Mesenchymal stem cell (in vitro differentiated cells and primary cell): ENCODE data around the gene STIM1.

ENCODE experiments used
- DNase-seq: peaks from one replicate; pipeline ENCODE4 v3.0.0-alpha.2; 2013
- H2AFZ ChIP-seq: one replicate; pipeline ENCODE4 v1.6.1; 2013; ENCODE audit warnings: low read depth, mild to moderate bottlenecking, control low read depth, inconsistent platforms, low read length, moderate library complexity
- H2AK5ac ChIP-seq: 2 replicates; pipeline ENCODE4 v1.6.1; 2013; ENCODE audit warnings: low read length, moderate library complexity, mild to moderate bottlenecking, inconsistent platforms; ENCODE audit not compliant: severe bottlenecking
- H2BK120ac ChIP-seq: one replicate; pipeline ENCODE4 v1.6.1; 2013; ENCODE audit warnings: low read depth, mild to moderate bottlenecking, inconsistent platforms, low read length, moderate library complexity
- H2BK12ac ChIP-seq, 2 experiments: one replicate each; pipeline ENCODE4 v1.6.1; 2013; ENCODE audit warnings: inconsistent platforms in 2 of 2, low read length in 2 of 2, mild to moderate bottlenecking in 2 of 2, moderate library complexity in 2 of 2, control low read depth in 1 of 2
- H2BK15ac ChIP-seq: one replicate; pipeline ENCODE4 v1.6.1; 2013; ENCODE audit warnings: mild to moderate bottlenecking, low read depth, inconsistent platforms; ENCODE audit not compliant: poor library complexity, severe bottlenecking
- H2BK5ac ChIP-seq: 2 replicates; pipeline ENCODE4 v1.6.1; 2013; ENCODE audit warnings: low read depth, mild to moderate bottlenecking, low read length, control low read depth, inconsistent platforms; ENCODE audit not compliant: poor library complexity, severe bottlenecking
- H3K14ac ChIP-seq, 2 experiments: one replicate each; pipeline ENCODE4 v1.6.1; 2013; ENCODE audit warnings: inconsistent platforms in 2 of 2, low read length in 2 of 2, control low read depth in 1 of 2, mild to moderate bottlenecking in 1 of 2, moderate library complexity in 1 of 2
- H3K18ac ChIP-seq, 2 experiments: one replicate each; pipeline ENCODE4 v1.6.1; 2013; ENCODE audit warnings: inconsistent platforms in 2 of 2, low read length in 2 of 2, control low read depth in 1 of 2, low read depth in 1 of 2, mild to moderate bottlenecking in 1 of 2
- H3K23ac ChIP-seq, 2 experiments: one replicate each; pipeline ENCODE4 v1.6.1; 2013; ENCODE audit warnings: inconsistent platforms in 2 of 2, low read length in 2 of 2, mild to moderate bottlenecking in 2 of 2, moderate library complexity in 2 of 2, control low read depth in 1 of 2
- H3K27ac ChIP-seq: 2 replicates; pipeline ENCODE4 v1.5.1; 2013; ENCODE audit warnings: mild to moderate bottlenecking, moderate library complexity, low read length, control low read depth, inconsistent platforms; ENCODE audit not compliant: poor library complexity, severe bottlenecking
- H3K27me3 ChIP-seq, 2 experiments: 2 replicates each; pipeline versions ENCODE4 v1.6.1 to v1.7.0; 2013; ENCODE audit warnings: low read length in 2 of 2, mild to moderate bottlenecking in 2 of 2, moderate library complexity in 2 of 2, control low read depth in 1 of 2, inconsistent platforms in 1 of 2; ENCODE audit not compliant: control insufficient read depth in 1 of 2, insufficient read depth in 1 of 2
- H3K36me3 ChIP-seq, 2 experiments: 2 replicates each; pipeline versions ENCODE4 v1.6.1 to v1.7.0; 2013; ENCODE audit warnings: low read length in 2 of 2, control low read depth in 1 of 2, inconsistent platforms in 1 of 2, low read depth in 1 of 2, mild to moderate bottlenecking in 1 of 2; ENCODE audit not compliant: insufficient read depth in 2 of 2, control insufficient read depth in 1 of 2
- H3K4ac ChIP-seq, 2 experiments: one replicate each; pipeline ENCODE4 v1.6.1; 2013; ENCODE audit warnings: inconsistent platforms in 2 of 2, low read length in 2 of 2, mild to moderate bottlenecking in 2 of 2, moderate library complexity in 2 of 2, control low read depth in 1 of 2, low read depth in 1 of 2
- H3K4me1 ChIP-seq: 2 replicates; pipeline ENCODE4 v1.6.1; 2013; ENCODE audit warnings: low read depth, low read length, control low read depth; ENCODE audit not compliant: control insufficient read depth, insufficient read depth
- H3K4me2 ChIP-seq: 2 replicates; pipeline ENCODE4 v1.6.1; 2013; ENCODE audit warnings: low read length, mild to moderate bottlenecking, inconsistent platforms; ENCODE audit not compliant: poor library complexity, severe bottlenecking
- H3K4me3 ChIP-seq, 2 experiments: 2 replicates each; pipeline versions ENCODE4 v1.5.1 to v1.7.0; 2013; ENCODE audit warnings: low read length in 2 of 2, mild to moderate bottlenecking in 2 of 2, control low read depth in 1 of 2, low read depth in 1 of 2; ENCODE audit not compliant: insufficient read depth in 1 of 2
- H3K79me1 ChIP-seq: replicated peaks from 2 replicates; pipeline ENCODE4 v1.6.1; 2013; ENCODE audit warnings: mild to moderate bottlenecking, control low read depth, low read length, inconsistent platforms; ENCODE audit not compliant: poor library complexity, severe bottlenecking
- H3K9ac ChIP-seq: 2 replicates; pipeline ENCODE4 v1.7.0; 2013; ENCODE audit warnings: mild to moderate bottlenecking, low read length, moderate library complexity
- H3K9me3 ChIP-seq: 2 replicates; pipeline ENCODE4 v1.7.0; 2013; ENCODE audit warnings: mild to moderate bottlenecking, low read length; ENCODE audit not compliant: control insufficient read depth
- H4K8ac ChIP-seq: one replicate; pipeline ENCODE4 v1.6.1; 2013; ENCODE audit warnings: inconsistent platforms, mild to moderate bottlenecking, low read length, moderate library complexity
- H4K91ac ChIP-seq: one replicate; pipeline ENCODE4 v1.6.1; 2013; ENCODE audit warnings: mild to moderate bottlenecking, low read length, inconsistent platforms
- WGBS: methylation state at CpG from one replicate; pipeline ENCODE4 v1.1.7; 2013; ENCODE audit warnings: mixed read lengths; 5-methylcytosine and 5-hydroxymethylcytosine counted together

The STIM1 gene

GRCh38 chr11:4095509-4096230 lies 240.2 kb downstream of the STIM1 start:
- no peak overlapping the region for H2AFZ ChIP-seq
- H3K79me1 ChIP-seq: peaks cover 11% of the 10 kb centered on the region
- no peak overlapping the region for H4K91ac ChIP-seq
- no peak overlapping the region for H2BK15ac ChIP-seq
- no peak overlapping the region for H2BK120ac ChIP-seq
- peak overlapping the region in 1 of 2 experiments; percentile 91 for H3K4me3 ChIP-seq
- no peak overlapping the region for H3K14ac ChIP-seq
- H3K27me3 ChIP-seq: no peaks in the 10 kb centered on the region
- no peak overlapping the region for H2BK5ac ChIP-seq
- peaks cover 10 to 12% of the 10 kb centered on the region in 2 experiments for H3K36me3 ChIP-seq
- peaks cover 5% of the 10 kb centered on the region for H3K4me1 ChIP-seq
- H2AK5ac ChIP-seq: no peak overlapping the region
- WGBS: 32% methylated on average over 8 of the region's 10 CpGs
- no peak overlapping the region for H2BK12ac ChIP-seq
- DNase-seq: peak; percentile 85
- peak overlapping the region; percentile 99 for H3K9ac ChIP-seq
- peak overlapping the region; percentile 84 for H3K4me2 ChIP-seq
- H3K23ac ChIP-seq: no peak overlapping the region
- H3K27ac ChIP-seq: no peak overlapping the region
- H3K18ac ChIP-seq: no peak overlapping the region
- H3K9me3 ChIP-seq: no peaks in the 10 kb centered on the region
- H4K8ac ChIP-seq: no peak overlapping the region
- no peak overlapping the region for H3K4ac ChIP-seq

- Histone ChIP-seq H3K18ac (no peak overlapping the region), H3K4ac (no peak overlapping the region), H3K36me3 (peaks cover 0 to 13% of the 10 kb centered on the region in 2 experiments), H2BK12ac (no peak overlapping the region), H3K14ac (no peak overlapping the region), H3K79me1 (peaks cover 11% of the 10 kb centered on the region), H2AFZ (no peak overlapping the region), H3K9ac (no peak overlapping the region), H3K27ac (no peak overlapping the region), H3K4me1 (peaks cover 5% of the 10 kb centered on the region), H2AK5ac (no peak overlapping the region), H3K4me2 (no peak overlapping the region), H3K23ac (no peak overlapping the region), H2BK5ac (no peak overlapping the region), H3K9me3 (no peaks in the 10 kb centered on the region), H4K91ac (no peak overlapping the region), H2BK120ac (no peak overlapping the region), H3K4me3 (no peak overlapping the region), H2BK15ac (no peak overlapping the region), H4K8ac (no peak overlapping the region), H3K27me3 (no peaks in the 10 kb centered on the region)
- 91% methylated on average over 2 of the region's 4 CpGs for WGBS
- DNase-seq: no peak
These were observed 242.7 kb downstream of the STIM1 start for GRCh38 chr11:4098026-4098621.

GRCh38 chr11:4102711-4103110 lies 247.2 kb downstream of the STIM1 start:
- Histone ChIP-seq H3K4ac (no peak overlapping the region), H2AK5ac (no peak overlapping the region), H4K91ac (no peak overlapping the region), H3K36me3 (peaks cover 11 to 51% of the 10 kb centered on the region in 2 experiments), H3K79me1 (peaks cover 15% of the 10 kb centered on the region), H2BK12ac (no peak overlapping the region), H3K4me3 (no peak overlapping the region), H3K4me2 (no peak overlapping the region), H2BK5ac (no peak overlapping the region), H2BK15ac (no peak overlapping the region), H3K27me3 (no peaks in the 10 kb centered on the region), H2AFZ (no peak overlapping the region), H3K23ac (no peak overlapping the region), H3K14ac (no peak overlapping the region), H3K27ac (no peak overlapping the region), H3K18ac (no peak overlapping the region), H3K9me3 (no peaks in the 10 kb centered on the region), H2BK120ac (no peak overlapping the region), H3K9ac (no peak overlapping the region), H3K4me1 (no peaks in the 10 kb centered on the region), H4K8ac (no peak overlapping the region)
- 96% methylated on average over 2 of the region's 4 CpGs for WGBS
- no peak for DNase-seq

- H3K27me3 ChIP-seq: no peaks in the 10 kb centered on the region
- H2BK15ac ChIP-seq: no peak overlapping the region
- no peak overlapping the region for H3K4me2 ChIP-seq
- H4K8ac ChIP-seq: no peak overlapping the region
- no peaks in the 10 kb centered on the region for H3K4me1 ChIP-seq
- H3K18ac ChIP-seq: no peak overlapping the region
- H2AK5ac ChIP-seq: no peak overlapping the region
- H2BK12ac ChIP-seq: no peak overlapping the region
- H3K4ac ChIP-seq: no peak overlapping the region
- no peak overlapping the region for H3K27ac ChIP-seq
- no peak for DNase-seq
- H3K23ac ChIP-seq: no peak overlapping the region
- peaks cover 13% of the 10 kb centered on the region for H3K79me1 ChIP-seq
- no peak overlapping the region for H2AFZ ChIP-seq
- H2BK5ac ChIP-seq: no peak overlapping the region
- no peaks in the 10 kb centered on the region for H3K9me3 ChIP-seq
- no peak overlapping the region for H4K91ac ChIP-seq
- no peak overlapping the region for H3K14ac ChIP-seq
- H3K4me3 ChIP-seq: no peak overlapping the region
- H3K36me3 ChIP-seq: peaks cover 11 to 55% of the 10 kb centered on the region in 2 experiments
- WGBS: 100% methylated on average over 2 of the region's 2 CpGs
- H2BK120ac ChIP-seq: no peak overlapping the region
- H3K9ac ChIP-seq: no peak overlapping the region
These were observed 247.8 kb downstream of the STIM1 start for GRCh38 chr11:4103269-4103668.
